Activated CD8-positive, alpha-beta T cell treated with anti-CD3 and anti-CD28 coated beads, Interleukin-2, amount 10 ng/mL, durations not matched to agents 7 days and 5 days (primary cell): ENCODE measurements around the gene SEC63. TPM values are rescaled to one million over a fixed set of nuclear protein-coding genes. Genes with fewer than 3 reads are reported as not detected.
A peak's percentile ranks its signal among the peaks of the same experiment; 100 is the strongest.
"Not testable (repeated sequence)": the region's sequence is repeated elsewhere in the genome, so short reads cannot be mapped to it uniquely, and the experiment has no call there.

Source experiments
- ATAC-seq: fragments of 150-1000 bp; cut with Tn5 transposase; one replicate; pipeline ENCODE4 v1.10.0; 2021; ENCODE audit warnings: moderate library complexity
- CTCF ChIA-PET: fragments of 350-600 bp; sonication (Branson Sonifier 250); formaldehyde crosslinking; loops from one replicate; lab custom pipeline; 2021; ENCODE audit warnings: antibody characterized with exemption; lab: Charles Lee
- POLR2A ChIA-PET: fragments of 350-600 bp; sonication (Branson Sonifier 250); formaldehyde crosslinking; loops from one replicate; lab custom pipeline; 2021; ENCODE audit warnings: antibody characterized with exemption; lab: Charles Lee
- DNase-seq: peaks from one replicate; pipeline ENCODE4 v3.0.0-alpha.2; 2020
- H3K27ac Mint-ChIP-seq: one replicate; pipeline ENCODE4 v1.8.0; 2021; ENCODE audit warnings: mild to moderate bottlenecking, mixed read lengths
- H3K27me3 Mint-ChIP-seq: one replicate; pipeline ENCODE4 v1.8.0; 2021; ENCODE audit warnings: low read depth, mixed read lengths
- H3K36me3 Mint-ChIP-seq: one replicate; pipeline ENCODE4 v1.8.0; 2021; ENCODE audit warnings: low read depth, mixed read lengths
- H3K4me1 Mint-ChIP-seq: one replicate; pipeline ENCODE4 v1.8.0; 2021; ENCODE audit warnings: low read depth, mixed read lengths
- H3K4me3 Mint-ChIP-seq: one replicate; pipeline ENCODE4 v1.8.0; 2021; ENCODE audit warnings: mild to moderate bottlenecking, mixed read lengths
- H3K9me3 Mint-ChIP-seq: one replicate; pipeline ENCODE4 v1.8.0; 2022; ENCODE audit warnings: mixed read lengths; ENCODE audit not compliant: insufficient read depth
- total RNA-seq, 2 experiments: library from RNA; stranded (reverse); gene quantifications; one replicate each; pipeline ENCODE4 v1.2.3, GENCODE V29; 2021

The SEC63 gene
- total RNA-seq, 2 experiments from 2014 or later, result 60.4 to 72.6 TPM

GRCh38 chr6:107869871-107870270, 88.1 kb downstream of the SEC63 start:
- peaks cover 7% of the 10 kb centered on the region for H3K4me1 Mint-ChIP-seq
- H3K27me3 Mint-ChIP-seq, result no peaks in the 10 kb centered on the region
- no peaks in the 10 kb centered on the region for H3K9me3 Mint-ChIP-seq
- ATAC-seq (no peak), DNase-seq (no peak)
- ChIA-PET CTCF (interaction anchor here (4.4 to 4.7 kb wide), 3 partner anchors 21 to 195 kb away, joined by 46 to 71 read pairs (median 62); no protein-coding TSS in a partner anchor), POLR2A (no interaction called here)
- H3K36me3 Mint-ChIP-seq, result peaks cover 32% of the 10 kb centered on the region
- H3K4me3 Mint-ChIP-seq, result no peak overlapping the region
- no peak overlapping the region for H3K27ac Mint-ChIP-seq

DNA sequence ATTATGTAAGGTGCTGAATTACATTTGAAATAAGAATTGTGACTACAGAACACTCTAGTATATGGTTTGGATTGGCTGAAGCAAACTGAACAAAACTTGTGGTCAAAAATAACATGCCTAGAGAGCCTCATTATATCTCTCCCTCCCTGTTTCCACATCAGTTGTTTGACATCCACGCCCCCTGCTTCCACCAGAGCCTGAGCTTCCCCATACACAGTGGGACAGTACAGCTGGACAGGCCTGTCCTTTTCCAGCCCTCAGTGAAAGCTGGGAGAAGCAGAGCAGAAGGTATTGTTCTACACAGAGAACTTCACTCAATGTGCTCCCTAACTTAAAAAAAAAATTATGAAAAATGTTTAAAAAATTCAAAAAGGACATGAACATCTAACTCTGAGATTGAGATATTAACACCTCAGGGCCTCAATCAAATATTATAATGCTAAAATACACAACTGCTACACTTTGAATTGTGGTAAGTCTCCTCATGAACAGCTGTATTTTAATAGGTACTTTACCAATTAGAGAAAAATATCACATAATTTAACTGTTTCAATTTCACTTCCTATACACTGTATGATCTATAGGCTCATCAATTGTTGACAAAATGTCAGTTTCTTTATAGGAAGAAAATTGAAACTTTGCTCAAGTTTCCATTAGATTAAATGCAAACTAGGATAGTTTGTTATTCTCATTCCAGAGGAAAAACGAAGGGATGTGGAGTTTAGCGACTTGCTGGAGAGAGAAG, 89.0 kb downstream of the SEC63 start:
- no peaks in the 10 kb centered on the region for H3K27me3 Mint-ChIP-seq
- peaks cover 7% of the 10 kb centered on the region for H3K4me1 Mint-ChIP-seq
- ATAC-seq (no peak), DNase-seq (no peak)
- no peaks in the 10 kb centered on the region for H3K9me3 Mint-ChIP-seq
- H3K27ac Mint-ChIP-seq, result no peak overlapping the region
- peaks cover 30% of the 10 kb centered on the region for H3K36me3 Mint-ChIP-seq
- CTCF ChIA-PET, result interaction anchor here (0.8 to 4.7 kb wide), 9 partner anchors 20 to 194 kb away, joined by 3 to 71 read pairs (median 5); no protein-coding TSS in a partner anchor
- no peak overlapping the region for H3K4me3 Mint-ChIP-seq
- POLR2A ChIA-PET, result interaction anchor here (0.7 kb wide), 1 partner anchor 786 kb away, joined by 4 read pairs; no protein-coding TSS in a partner anchor

GRCh38 chr6:107867302-107867615, 90.7 kb downstream of the SEC63 start:
- ATAC-seq (peak; percentile 23), DNase-seq (no peak)
- H3K9me3 Mint-ChIP-seq, result no peaks in the 10 kb centered on the region
- H3K27ac Mint-ChIP-seq, result no peak overlapping the region
- H3K27me3 Mint-ChIP-seq, result no peaks in the 10 kb centered on the region
- CTCF ChIA-PET, result interaction anchor here (0.6 to 4.7 kb wide), 44 partner anchors 8 to 549 kb away, joined by 3 to 71 read pairs (median 4); partner anchors contain the start of genes SCML4 and SEC63
- H3K36me3 Mint-ChIP-seq, result peaks cover 25% of the 10 kb centered on the region
- no peak overlapping the region for H3K4me3 Mint-ChIP-seq
- POLR2A ChIA-PET, result interaction anchor here (0.6 to 1.0 kb wide), 2 partner anchors 34 to 43 kb away, joined by 4 to 5 read pairs; partner anchors contain the start of gene SCML4
- peaks cover 7% of the 10 kb centered on the region for H3K4me1 Mint-ChIP-seq

GRCh38 chr6:107866606-107867301, 91.3 kb downstream of the SEC63 start:
- peaks cover 7% of the 10 kb centered on the region for H3K4me1 Mint-ChIP-seq
- DNase-seq, result peak; percentile 58
- CTCF ChIA-PET, result interaction anchor here (0.6 to 4.7 kb wide), 42 partner anchors 8 to 548 kb away, joined by 3 to 71 read pairs (median 4); partner anchors contain the start of genes SCML4 and SEC63
- H3K9me3 Mint-ChIP-seq, result no peaks in the 10 kb centered on the region
- peak; percentile 57 for ATAC-seq
- H3K27ac Mint-ChIP-seq, result no peak overlapping the region
- no peak overlapping the region for H3K4me3 Mint-ChIP-seq
- H3K27me3 Mint-ChIP-seq, result no peaks in the 10 kb centered on the region
- peaks cover 22% of the 10 kb centered on the region for H3K36me3 Mint-ChIP-seq
- POLR2A ChIA-PET, result interaction anchor here (0.6 to 1.0 kb wide), 2 partner anchors 34 to 42 kb away, joined by 4 to 5 read pairs; partner anchors contain the start of gene SCML4

- Mint-ChIP-seq H3K27ac (no peak overlapping the region), H3K27me3 (peaks cover 2% of the 10 kb centered on the region), H3K4me3 (no peak overlapping the region), H3K9me3 (no peaks in the 10 kb centered on the region), H3K36me3 (peaks cover 7% of the 10 kb centered on the region), H3K4me1 (peaks cover 7% of the 10 kb centered on the region)
- no peak for DNase-seq
- POLR2A ChIA-PET, result no interaction called here
- CTCF ChIA-PET, result interaction anchor here (2.1 kb wide), 1 partner anchor 16 kb away, joined by 10 read pairs; no protein-coding TSS in a partner anchor
- no peak for ATAC-seq
These were observed 93.5 kb downstream of the SEC63 start for GRCh38 chr6:107864226-107865127.

GRCh38 chr6:107862383-107862782, 95.6 kb downstream of the SEC63 start:
- POLR2A ChIA-PET, result no interaction called here
- CTCF ChIA-PET, result interaction anchor here (1.0 to 3.0 kb wide), 2 partner anchors 14 to 188 kb away, joined by 3 to 12 read pairs; no protein-coding TSS in a partner anchor
- peaks cover 4% of the 10 kb centered on the region for H3K27me3 Mint-ChIP-seq
- H3K4me3 Mint-ChIP-seq, result no peak overlapping the region
- no peaks in the 10 kb centered on the region for H3K9me3 Mint-ChIP-seq
- no peak for ATAC-seq
- DNase-seq, result no peak
- peaks cover 6% of the 10 kb centered on the region for H3K4me1 Mint-ChIP-seq
- H3K27ac Mint-ChIP-seq, result no peak overlapping the region
- H3K36me3 Mint-ChIP-seq, result peaks cover 3% of the 10 kb centered on the region

GRCh38 chr6:107860963-107861362, 97.0 kb downstream of the SEC63 start:
- H3K9me3 Mint-ChIP-seq, H3K4me1 Mint-ChIP-seq, H3K27me3 Mint-ChIP-seq, DNase-seq, POLR2A ChIA-PET, H3K27ac Mint-ChIP-seq, H3K4me3 Mint-ChIP-seq, H3K36me3 Mint-ChIP-seq, ATAC-seq: not testable (repeated sequence)
- CTCF ChIA-PET, result interaction anchor here (1.0 to 3.0 kb wide), 2 partner anchors 9 to 13 kb away, joined by 3 to 12 read pairs; no protein-coding TSS in a partner anchor

DNA sequence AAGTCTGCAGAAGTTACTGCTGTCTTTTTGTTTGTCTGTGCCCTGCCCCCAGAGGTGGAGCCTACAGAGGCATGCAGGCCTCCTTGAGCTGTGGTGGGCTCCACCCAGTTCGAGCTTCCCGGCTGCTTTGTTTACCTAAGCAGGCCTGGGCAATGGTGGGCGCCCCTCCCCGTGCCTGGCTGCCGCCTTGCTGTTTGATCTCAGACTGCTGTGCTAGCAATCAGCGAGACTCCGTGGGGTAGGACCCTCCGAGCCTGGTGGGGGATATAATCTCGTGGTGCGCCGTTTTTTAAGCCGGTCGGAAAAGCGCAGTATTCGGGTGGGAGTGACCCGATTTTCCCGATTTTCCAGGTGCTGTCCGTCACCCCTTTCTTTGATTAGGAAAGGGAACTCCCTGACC, 97.9 kb downstream of the SEC63 start:
- ATAC-seq, H3K27ac Mint-ChIP-seq, H3K9me3 Mint-ChIP-seq, POLR2A ChIA-PET, H3K27me3 Mint-ChIP-seq, DNase-seq, H3K36me3 Mint-ChIP-seq, H3K4me1 Mint-ChIP-seq, H3K4me3 Mint-ChIP-seq: not testable (repeated sequence)
- CTCF ChIA-PET, result interaction anchor here (3.0 kb wide), 1 partner anchor 12 kb away, joined by 12 read pairs; no protein-coding TSS in a partner anchor

- Mint-ChIP-seq H3K4me1 (peaks cover 24% of the 10 kb centered on the region), H3K4me3 (no peak overlapping the region), H3K27ac (no peak overlapping the region), H3K9me3 (peaks cover 4% of the 10 kb centered on the region), H3K27me3 (no peaks in the 10 kb centered on the region), H3K36me3 (no peaks in the 10 kb centered on the region)
- CTCF ChIA-PET, result interaction anchor here (2.0 kb wide), 1 partner anchor 179 kb away, joined by 4 read pairs; no protein-coding TSS in a partner anchor
- DNase-seq (peak; percentile 43), ATAC-seq (peak; percentile 65)
- POLR2A ChIA-PET, result no interaction called here
These were observed 104.8 kb downstream of the SEC63 start for GRCh38 chr6:107853230-107853629.

- Mint-ChIP-seq H3K4me1 (peaks cover 33% of the 10 kb centered on the region), H3K27me3 (no peaks in the 10 kb centered on the region), H3K27ac (no peak overlapping the region), H3K4me3 (no peak overlapping the region), H3K36me3 (no peaks in the 10 kb centered on the region), H3K9me3 (peaks cover 4% of the 10 kb centered on the region)
- no peak for ATAC-seq
- ChIA-PET CTCF (interaction anchor here (0.7 to 6.9 kb wide), 29 partner anchors 12 to 414 kb away, joined by 3 to 142 read pairs (median 12); partner anchors contain the start of gene SCML4), POLR2A (interaction anchor here (2.0 to 3.2 kb wide), 2 partner anchors 26 to 108 kb away, joined by 8 to 29 read pairs; partner anchors contain the start of gene SCML4)
- DNase-seq, result no peak
These were observed 108.7 kb downstream of the SEC63 start for GRCh38 chr6:107849325-107849724.
